ENCODE results near the gene APOC3.

GRCh38 chr11:116825434-116825833, 4.3 kb upstream of the APOC3 start:
- TF ChIP-seq POLR2AphosphoS5 (IDR thresholded peaks at IDR 0.05; ENCODE audit: low read depth), result no peak
- TF ChIP-seq CTCF (conservative IDR thresholded peaks at IDR 0.05; ENCODE audit: low read depth in 2 of 2), result no peak
- TF ChIP-seq REST (IDR thresholded peaks at IDR 0.05; ENCODE audit: unreplicated experiment), result no peak
- no peak for TF ChIP-seq EZH2 (IDR thresholded peaks at IDR 0.05; ENCODE audit: low read depth, unreplicated experiment)
- TF ChIP-seq ZNF462 (CRISPR knock-in tag; IDR thresholded peaks at IDR 0.05), result no peak
- TF ChIP-seq EZH2phosphoT487 (IDR thresholded peaks at IDR 0.05; ENCODE audit: unreplicated experiment), result no peak
- TF ChIP-seq JUNB (IDR thresholded peaks at IDR 0.05; ENCODE audit: unreplicated experiment), result no peak
- no peak for TF ChIP-seq STAT1 (IDR thresholded peaks at IDR 0.05; ENCODE audit: unreplicated experiment)
- TF ChIP-seq CREB1 (CRISPR knock-in tag; IDR thresholded peaks at IDR 0.05; ENCODE audit: low read depth), result no peak

All from GM23338 (cell line).